NT2/D1 (cell line): ENCODE data around the gene SNX17.

ENCODE experiments used
- SUZ12 ChIP-seq: IDR thresholded peaks from 2 replicates; pipeline ENCODE4 v1.6.1; 2011; ENCODE audit not compliant: insufficient read length, insufficient read depth; ENCODE audit errors: extremely low read depth
- YY1 ChIP-seq: IDR thresholded peaks from 2 replicates; pipeline ENCODE4 v1.6.1; 2011; ENCODE audit not compliant: insufficient read length, insufficient read depth
- ZNF274 ChIP-seq: IDR thresholded peaks from 2 replicates; pipeline ENCODE4 v1.6.1; 2011; ENCODE audit warnings: mild to moderate bottlenecking, low read depth, low read length

- no peak for TF ChIP-seq YY1
- no peak for TF ChIP-seq SUZ12
- TF ChIP-seq ZNF274 = no peak
These were observed 22.8 kb upstream of the SNX17 start for GRCh38 chr2:27347641-27348040.
